ENCODE results near the gene EDEM3. TPM values are rescaled to one million over a fixed set of nuclear protein-coding genes. Genes with fewer than 3 reads are reported as not detected.

The EDEM3 gene
- total and polyA plus RNA-seq, 9 of the 15 experiments (the other 6 are each of a cell fraction or from before 2014, with no cell fraction given): 15.8 to 46.6 (median 28.0) TPM

DNA sequence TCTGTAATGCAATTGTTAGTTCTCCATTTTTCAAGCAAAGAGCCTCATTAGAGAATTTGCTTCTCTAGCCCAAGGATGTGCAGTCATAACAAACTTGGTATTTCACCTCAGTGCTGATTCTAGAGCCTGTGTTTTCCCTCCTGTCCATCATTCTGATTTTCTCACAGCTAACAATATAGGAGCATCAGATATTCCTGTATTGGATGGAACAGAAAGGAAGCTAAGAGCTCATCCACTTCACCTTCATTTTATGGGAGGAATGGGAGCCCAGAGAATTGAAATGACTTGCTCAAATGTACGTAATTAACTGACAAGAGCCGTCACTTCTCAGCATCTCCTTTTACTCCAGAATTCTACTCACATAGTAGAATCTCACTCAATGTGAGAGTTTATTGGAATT, 96.6 kb downstream of the EDEM3 start:
- H3K9me3 ChIP-seq (replicated peaks; ENCODE audit: control insufficient read depth, insufficient read depth, low read depth, low read length): no peaks in the 10 kb centered on the region
- H3K79me2 ChIP-seq (ENCODE audit: control insufficient read depth, insufficient read depth, low read length): no peaks in the 10 kb centered on the region
- no peak for ATAC-seq
- H3K27ac ChIP-seq (ENCODE audit: extremely low read depth, low read depth, low read length): no peak overlapping the region
- no TSS peak for BruUV-seq (replicated peaks)
- no peak for FAIRE-seq
- intact Hi-C loops (cut with micrococcal nuclease): no loop called here
- H3K27me3 ChIP-seq (ENCODE audit: control insufficient read depth in 2 of 2, insufficient read depth in 2 of 2, low read length in 2 of 2): no peaks in the 10 kb centered on the region
- in situ Hi-C loops (cut with MboI): loop anchor here (25.0 kb wide), 1 partner anchor 571 kb away; no protein-coding TSS in a partner anchor
- no peak overlapping the region for H3K4me3 ChIP-seq
- 0% methylated on average over 2 of the region's 2 CpGs for WGBS (ENCODE audit: insufficient coverage, low coverage, missing lambda C conversion rate)
- H3K4me1 ChIP-seq (replicated peaks in 1 of 2; ENCODE audit: control insufficient read depth in 2 of 2, insufficient read depth in 2 of 2, low read length in 2 of 2): no peaks in the 10 kb centered on the region
- no peaks in the 10 kb centered on the region for H4K20me1 ChIP-seq (replicated peaks; ENCODE audit: control insufficient read depth, insufficient read depth, low read length)
- H2AFZ ChIP-seq (ENCODE audit: low read depth, low read length): no peak overlapping the region
- H3K9ac ChIP-seq (ENCODE audit: insufficient read depth in 1 of 2, low read depth in 2 of 2, low read length in 2 of 2): no peak overlapping the region
- no peaks in the 10 kb centered on the region for H3K36me3 ChIP-seq (ENCODE audit: control insufficient read depth, insufficient read depth, low read length)
- no peak for DNase-seq (ENCODE audit: extremely low read depth in 1 of 4, low spot score in 3 of 4)
- ChIA-PET CTCF (ENCODE audit: low intra/inter-chr PET ratio) (no interaction called here), POLR2A (interaction anchor here (0.6 kb wide), 1 partner anchor 13 kb away, joined by 3 read pairs; no protein-coding TSS in a partner anchor)
- H3K9me1 ChIP-seq (ENCODE audit: control insufficient read depth, insufficient read depth, low read length): no peaks in the 10 kb centered on the region
- no peak overlapping the region for H3K4me2 ChIP-seq (ENCODE audit: insufficient read depth, low read length)
- TF ChIP-seq E2F8 (IDR thresholded peaks at IDR 0.05; ENCODE audit: low read depth, partially characterized antibody) (no peak), MITF (IDR thresholded peaks at IDR 0.05) (no peak), PHB2 (IDR thresholded peaks at IDR 0.05; ENCODE audit: low read depth) (no peak), SIX5 (IDR thresholded peaks at IDR 0.05; ENCODE audit: borderline replicate concordance in 1 of 2, insufficient read depth in 1 of 2, low read depth in 1 of 2, low read length in 2 of 2) (no peak), HES1 (IDR thresholded peaks at IDR 0.05; ENCODE audit: low read depth) (no peak), TGIF2 (CRISPR knock-in tag; IDR thresholded peaks at IDR 0.05) (no peak)
- TF ChIP-seq, protein P1, sequence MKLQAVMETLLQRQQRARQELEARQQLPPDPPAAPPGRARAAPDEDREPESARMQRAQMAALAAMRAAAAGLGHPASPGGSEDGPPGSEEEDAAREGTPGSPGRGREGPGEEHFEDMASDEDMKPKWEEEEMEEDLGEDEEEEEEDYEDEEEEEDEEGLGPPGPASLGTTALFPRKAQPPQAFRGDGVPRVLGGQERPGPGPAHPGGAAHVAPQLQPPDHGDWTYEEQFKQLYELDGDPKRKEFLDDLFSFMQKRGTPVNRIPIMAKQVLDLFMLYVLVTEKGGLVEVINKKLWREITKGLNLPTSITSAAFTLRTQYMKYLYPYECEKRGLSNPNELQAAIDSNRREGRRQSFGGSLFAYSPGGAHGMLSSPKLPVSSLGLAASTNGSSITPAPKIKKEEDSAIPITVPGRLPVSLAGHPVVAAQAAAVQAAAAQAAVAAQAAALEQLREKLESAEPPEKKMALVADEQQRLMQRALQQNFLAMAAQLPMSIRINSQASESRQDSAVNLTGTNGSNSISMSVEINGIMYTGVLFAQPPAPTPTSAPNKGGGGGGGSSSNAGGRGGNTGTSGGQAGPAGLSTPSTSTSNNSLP (IDR thresholded peaks at IDR 0.05; ENCODE audit: borderline replicate concordance, low read depth, low read length): no peak
- TF ChIP-seq, protein P2, sequence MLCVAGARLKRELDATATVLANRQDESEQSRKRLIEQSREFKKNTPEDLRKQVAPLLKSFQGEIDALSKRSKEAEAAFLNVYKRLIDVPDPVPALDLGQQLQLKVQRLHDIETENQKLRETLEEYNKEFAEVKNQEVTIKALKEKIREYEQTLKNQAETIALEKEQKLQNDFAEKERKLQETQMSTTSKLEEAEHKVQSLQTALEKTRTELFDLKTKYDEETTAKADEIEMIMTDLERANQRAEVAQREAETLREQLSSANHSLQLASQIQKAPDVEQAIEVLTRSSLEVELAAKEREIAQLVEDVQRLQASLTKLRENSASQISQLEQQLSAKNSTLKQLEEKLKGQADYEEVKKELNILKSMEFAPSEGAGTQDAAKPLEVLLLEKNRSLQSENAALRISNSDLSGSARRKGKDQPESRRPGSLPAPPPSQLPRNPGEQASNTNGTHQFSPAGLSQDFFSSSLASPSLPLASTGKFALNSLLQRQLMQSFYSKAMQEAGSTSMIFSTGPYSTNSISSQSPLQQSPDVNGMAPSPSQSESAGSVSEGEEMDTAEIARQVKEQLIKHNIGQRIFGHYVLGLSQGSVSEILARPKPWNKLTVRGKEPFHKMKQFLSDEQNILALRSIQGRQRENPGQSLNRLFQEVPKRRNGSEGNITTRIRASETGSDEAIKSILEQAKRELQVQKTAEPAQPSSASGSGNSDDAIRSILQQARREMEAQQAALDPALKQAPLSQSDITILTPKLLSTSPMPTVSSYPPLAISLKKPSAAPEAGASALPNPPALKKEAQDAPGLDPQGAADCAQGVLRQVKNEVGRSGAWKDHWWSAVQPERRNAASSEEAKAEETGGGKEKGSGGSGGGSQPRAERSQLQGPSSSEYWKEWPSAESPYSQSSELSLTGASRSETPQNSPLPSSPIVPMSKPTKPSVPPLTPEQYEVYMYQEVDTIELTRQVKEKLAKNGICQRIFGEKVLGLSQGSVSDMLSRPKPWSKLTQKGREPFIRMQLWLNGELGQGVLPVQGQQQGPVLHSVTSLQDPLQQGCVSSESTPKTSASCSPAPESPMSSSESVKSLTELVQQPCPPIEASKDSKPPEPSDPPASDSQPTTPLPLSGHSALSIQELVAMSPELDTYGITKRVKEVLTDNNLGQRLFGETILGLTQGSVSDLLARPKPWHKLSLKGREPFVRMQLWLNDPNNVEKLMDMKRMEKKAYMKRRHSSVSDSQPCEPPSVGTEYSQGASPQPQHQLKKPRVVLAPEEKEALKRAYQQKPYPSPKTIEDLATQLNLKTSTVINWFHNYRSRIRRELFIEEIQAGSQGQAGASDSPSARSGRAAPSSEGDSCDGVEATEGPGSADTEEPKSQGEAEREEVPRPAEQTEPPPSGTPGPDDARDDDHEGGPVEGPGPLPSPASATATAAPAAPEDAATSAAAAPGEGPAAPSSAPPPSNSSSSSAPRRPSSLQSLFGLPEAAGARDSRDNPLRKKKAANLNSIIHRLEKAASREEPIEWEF (CRISPR knock-in tag; IDR thresholded peaks at IDR 0.05): no peak

Data from K562 (cell line).